Measurements from ENCODE around the gene ANKRD12.

The ANKRD12 gene

GRCh38 chr18:9211955-9212354, 75.4 kb downstream of the ANKRD12 start:
- Histone ChIP-seq H3K4me3 (no peak overlapping the region), H3K4me1 (peaks cover 0 to 10% (median 2%) of the 10 kb centered on the region in 4 donors), H3K27ac (no peak overlapping the region), H3K9me3 (no peaks in the 10 kb centered on the region), H3K27me3 (no peaks in the 10 kb centered on the region), H3K36me3 (peaks cover 28 to 36% (median 33%) of the 10 kb centered on the region in 3 donors)
- TF ChIP-seq CTCF (IDR thresholded peaks at IDR 0.05): no peak
- no peak for DNase-seq
- intact Hi-C loops (cut with DNase I; ENCODE audit: low total_unique reads): no loop called here

GRCh38 chr18:9215221-9215933, 78.8 kb downstream of the ANKRD12 start:
- intact Hi-C loops (cut with DNase I; ENCODE audit: low total_unique reads): no loop called here
- H3K4me1 ChIP-seq: peaks cover 0 to 25% (median 4%) of the 10 kb centered on the region in 4 donors
- no peak overlapping the region for H3K4me3 ChIP-seq
- H3K9me3 ChIP-seq: no peaks in the 10 kb centered on the region
- H3K36me3 ChIP-seq: peaks cover 18 to 36% (median 27%) of the 10 kb centered on the region in 3 donors
- DNase-seq: no peak
- H3K27ac ChIP-seq: no peak overlapping the region
- no peaks in the 10 kb centered on the region for H3K27me3 ChIP-seq
- TF ChIP-seq CTCF (IDR thresholded peaks at IDR 0.05): no peak

- no peak for TF ChIP-seq CTCF (IDR thresholded peaks at IDR 0.05)
These were observed 79.9 kb downstream of the ANKRD12 start for GRCh38 chr18:9216459-9216858.

GRCh38 chr18:9217743-9218451, 81.3 kb downstream of the ANKRD12 start:
- H3K27me3 ChIP-seq: no peaks in the 10 kb centered on the region
- H3K9me3 ChIP-seq: no peaks in the 10 kb centered on the region
- no peak for DNase-seq
- TF ChIP-seq CTCF (IDR thresholded peaks at IDR 0.05): no peak
- H3K27ac ChIP-seq: peak overlapping the region; percentile 22 to 52
- peaks cover 18 to 27% (median 26%) of the 10 kb centered on the region in 3 donors for H3K36me3 ChIP-seq
- intact Hi-C loops (cut with DNase I; ENCODE audit: low total_unique reads): no loop called here
- peaks cover 0 to 25% (median 4%) of the 10 kb centered on the region in 4 donors for H3K4me1 ChIP-seq
- no peak overlapping the region for H3K4me3 ChIP-seq

More at GRCh38 chr18:9216459-9216858, 79.9 kb downstream of the ANKRD12 start:
- intact Hi-C loops (cut with DNase I; ENCODE audit: low total_unique reads): no loop called here
- DNase-seq: no peak
- H3K27me3 ChIP-seq: no peaks in the 10 kb centered on the region
- no peak overlapping the region for H3K4me3 ChIP-seq
- peaks cover 16 to 30% (median 23%) of the 10 kb centered on the region in 3 donors for H3K36me3 ChIP-seq
- peaks cover 0 to 25% (median 4%) of the 10 kb centered on the region in 4 donors for H3K4me1 ChIP-seq
- H3K27ac ChIP-seq: no peak overlapping the region
- H3K9me3 ChIP-seq: no peaks in the 10 kb centered on the region

- Histone ChIP-seq H3K9me3 (no peaks in the 10 kb centered on the region), H3K4me3 (no peak overlapping the region), H3K4me1 (peaks cover 0 to 25% (median 4%) of the 10 kb centered on the region in 4 donors), H3K27me3 (no peaks in the 10 kb centered on the region), H3K36me3 (peaks cover 16 to 34% (median 26%) of the 10 kb centered on the region in 3 donors), H3K27ac (no peak overlapping the region)
- TF ChIP-seq CTCF (IDR thresholded peaks at IDR 0.05): no peak
- no peak for DNase-seq
- intact Hi-C loops (cut with DNase I; ENCODE audit: low total_unique reads): no loop called here
These were observed 84.5 kb downstream of the ANKRD12 start for GRCh38 chr18:9221040-9221439.

All from tibial artery (tissue), 4 donors.